H1 (cell line): Measurements from ENCODE around the gene TMEM30A. TPM values are rescaled to one million over a fixed set of nuclear protein-coding genes. Genes with fewer than 3 reads are reported as not detected.

Experiments used
- CEBPB ChIP-seq: IDR thresholded peaks from 2 replicates; pipeline ENCODE4 v1.6.1; 2012; ENCODE audit warnings: low read depth, low read length
- HDAC2 ChIP-seq, 2 experiments: fragments of 300-600 bp in 1 of 2; sonication (generic) in 1 of 2; IDR thresholded peaks; 2 replicates each; pipeline ENCODE4 v1.6.1; 2011 to 2012; ENCODE audit warnings: low read depth in 2 of 2, low read length in 2 of 2, mild to moderate bottlenecking in 2 of 2, moderate library complexity in 2 of 2, borderline replicate concordance in 1 of 2, inconsistent platforms in 1 of 2
- KDM4A ChIP-seq: IDR thresholded peaks from one replicate; pipeline ENCODE4 v1.7.1; 2012; ENCODE audit warnings: low read depth, mild to moderate bottlenecking, moderate library complexity, low read length, inconsistent platforms; ENCODE audit not compliant: severe bottlenecking
- POU5F1 ChIP-seq: IDR thresholded peaks from 2 replicates; pipeline ENCODE4 v1.6.1; 2011; ENCODE audit warnings: low read depth, mild to moderate bottlenecking, low read length, moderate library complexity
- RNF2 ChIP-seq: fragments of 200-900, 300-1000 bp; sonication (generic); IDR thresholded peaks from 2 replicates; pipeline ENCODE4 v1.7.1; 2016; ENCODE audit warnings: borderline replicate concordance, low read depth, mild to moderate bottlenecking, antibody characterized with exemption, low read length; ENCODE audit not compliant: poor library complexity, severe bottlenecking; ENCODE audit errors: missing control alignments
- SRF ChIP-seq: IDR thresholded peaks from 2 replicates; pipeline ENCODE4 v1.6.1; 2011; ENCODE audit warnings: mild to moderate bottlenecking, low read depth, low read length, moderate library complexity
- SUZ12 ChIP-seq: fragments of 200-600 bp; sonication (generic); IDR thresholded peaks from 2 replicates; pipeline ENCODE4 v1.6.1; 2012; ENCODE audit warnings: mild to moderate bottlenecking, inconsistent platforms, low read length, moderate library complexity, mixed read lengths
- polyA plus RNA-seq, 7 experiments: library from polyadenylated mRNA; depleted of rRNA in 3 of 7; stranded (reverse) in 5 of 7; unstranded in 2 of 7; fragments of >200 nt in 5 of 7; fragments of 200-250 nt in 2 of 7; gene quantifications; 1 replicate in 5 of 7; 2 replicates in 1 of 7; 4 replicates in 1 of 7; pipeline versions ENCODE4 v1.2.1 to v1.2.3, GENCODE V29; 2011 to 2013; ENCODE audit warnings: missing spikeins in 2 of 7, mixed read lengths in 2 of 7
- total RNA-seq: library from RNA; stranded (reverse); fragmentation: NEBNext Ultra II Directional; extraction: Animal tissue kit (Norgen Biotek cat#: 25700); gene quantifications from 2 replicates; pipeline ENCODE4 v1.2.1, GENCODE V29; 2021
- TF ChIP-seq, protein P1 (sequence below): IDR thresholded peaks from 2 replicates; pipeline ENCODE4 v1.6.1; 2012; ENCODE audit warnings: low read length, inconsistent platforms

TMEM30A gene
- total and polyA plus RNA-seq, 2 of the 8 experiments (the other 6 are each of a cell fraction or from before 2014, with no cell fraction given) = 10.5 to 71.0 TPM

DNA sequence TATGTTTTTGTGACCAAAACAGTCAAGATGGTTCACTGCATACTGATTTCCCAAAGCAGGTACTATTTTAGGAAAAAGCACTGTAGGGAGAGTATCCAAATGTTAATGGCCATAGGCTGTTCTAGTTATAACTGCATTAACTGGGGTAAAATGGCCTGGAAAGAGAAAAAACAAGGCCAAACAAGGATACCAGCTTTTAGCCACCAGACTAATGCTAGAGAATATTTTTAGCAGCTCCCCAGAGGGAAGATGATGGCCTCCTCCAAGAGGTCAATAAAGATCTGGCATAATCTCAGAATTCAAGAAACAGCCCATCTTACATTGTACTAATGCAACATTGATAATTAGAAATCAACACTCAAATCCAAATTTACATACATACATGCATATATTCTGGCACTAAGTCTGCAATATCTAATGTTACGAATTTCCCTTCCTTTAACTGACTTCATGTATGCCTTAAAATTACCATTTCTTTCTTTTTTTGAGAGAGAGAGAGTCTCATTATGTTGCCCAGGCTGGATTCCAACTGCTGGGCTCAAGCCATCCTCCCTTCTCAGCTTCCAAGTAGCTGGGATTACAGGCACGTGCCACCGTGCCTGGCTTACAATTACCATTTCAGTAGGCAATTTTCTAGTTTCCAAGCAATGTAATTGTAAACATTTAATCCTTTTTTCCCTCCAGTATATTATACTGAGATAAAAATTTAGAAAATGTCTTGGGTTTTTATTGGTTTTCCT lies 50.3 kb downstream of the TMEM30A start (continued):
- TF ChIP-seq, protein P1, sequence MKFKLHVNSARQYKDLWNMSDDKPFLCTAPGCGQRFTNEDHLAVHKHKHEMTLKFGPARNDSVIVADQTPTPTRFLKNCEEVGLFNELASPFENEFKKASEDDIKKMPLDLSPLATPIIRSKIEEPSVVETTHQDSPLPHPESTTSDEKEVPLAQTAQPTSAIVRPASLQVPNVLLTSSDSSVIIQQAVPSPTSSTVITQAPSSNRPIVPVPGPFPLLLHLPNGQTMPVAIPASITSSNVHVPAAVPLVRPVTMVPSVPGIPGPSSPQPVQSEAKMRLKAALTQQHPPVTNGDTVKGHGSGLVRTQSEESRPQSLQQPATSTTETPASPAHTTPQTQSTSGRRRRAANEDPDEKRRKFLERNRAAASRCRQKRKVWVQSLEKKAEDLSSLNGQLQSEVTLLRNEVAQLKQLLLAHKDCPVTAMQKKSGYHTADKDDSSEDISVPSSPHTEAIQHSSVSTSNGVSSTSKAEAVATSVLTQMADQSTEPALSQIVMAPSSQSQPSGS = no peak
- TF ChIP-seq KDM4A = no peak
- TF ChIP-seq RNF2 = no peak
- no peak for TF ChIP-seq CEBPB
- TF ChIP-seq POU5F1 = no peak
- no peak for TF ChIP-seq HDAC2 (IDR thresholded peaks at IDR 0.05; ENCODE audit: borderline replicate concordance in 1 of 2, low read depth in 2 of 2, low read length in 2 of 2)
- TF ChIP-seq SUZ12 = no peak
- TF ChIP-seq SRF = no peak
